ENCODE data around the gene BTBD16. TPM values are rescaled to one million over a fixed set of nuclear protein-coding genes. Genes with fewer than 3 reads are reported as not detected.

Gene BTBD16
- 0.11 TPM in 1 of 2 replicates, not detected in the other for total RNA-seq (2014; rRNA removed; shearing (Covaris generic))

GRCh38 chr10:122271076-122271475 is at the start of gene BTBD16:
TSS of gene BTBD16 (plus strand) at chr10:122271296. CDS start at chr10:122275082, 3,786 bp downstream.

GRCh38 chr10:122374237-122374858 is 103.3 kb downstream of the BTBD16 start, which contains the start of gene PLEKHA1:
TSS of gene PLEKHA1 (plus strand) at chr10:122374708. CDS start at chr10:122393201, 18,493 bp downstream.

Small RNA genes lying within 50 kb of the gene (small RNA-seq; reads per million reads assigned to genes)
- gene RNU6-728P, result not detected

Other genes starting within 250 kb of the BTBD16 start
- gene PLEKHA1, start 103.4 kb downstream of the BTBD16 start, total RNA-seq (2014; rRNA removed; shearing (Covaris generic)), result 6.9 and 8.1 TPM in 2 replicates
- gene ARMS2, start 183.4 kb downstream of the BTBD16 start, total RNA-seq (2014; rRNA removed; shearing (Covaris generic)), result not detected in 2 replicates
- 22.7 and 26.2 TPM in 2 replicates for gene HTRA1, start 190.3 kb downstream of the BTBD16 start, total RNA-seq (2014; rRNA removed; shearing (Covaris generic))